ENCODE data around the gene GCGR.
A peak's percentile ranks its signal among the peaks of the same experiment; 100 is the strongest.

GCGR gene

GRCh38 chr17:81852237-81852636 lies 48.3 kb downstream of the GCGR start:
- no peak for DNase-seq

DNA sequence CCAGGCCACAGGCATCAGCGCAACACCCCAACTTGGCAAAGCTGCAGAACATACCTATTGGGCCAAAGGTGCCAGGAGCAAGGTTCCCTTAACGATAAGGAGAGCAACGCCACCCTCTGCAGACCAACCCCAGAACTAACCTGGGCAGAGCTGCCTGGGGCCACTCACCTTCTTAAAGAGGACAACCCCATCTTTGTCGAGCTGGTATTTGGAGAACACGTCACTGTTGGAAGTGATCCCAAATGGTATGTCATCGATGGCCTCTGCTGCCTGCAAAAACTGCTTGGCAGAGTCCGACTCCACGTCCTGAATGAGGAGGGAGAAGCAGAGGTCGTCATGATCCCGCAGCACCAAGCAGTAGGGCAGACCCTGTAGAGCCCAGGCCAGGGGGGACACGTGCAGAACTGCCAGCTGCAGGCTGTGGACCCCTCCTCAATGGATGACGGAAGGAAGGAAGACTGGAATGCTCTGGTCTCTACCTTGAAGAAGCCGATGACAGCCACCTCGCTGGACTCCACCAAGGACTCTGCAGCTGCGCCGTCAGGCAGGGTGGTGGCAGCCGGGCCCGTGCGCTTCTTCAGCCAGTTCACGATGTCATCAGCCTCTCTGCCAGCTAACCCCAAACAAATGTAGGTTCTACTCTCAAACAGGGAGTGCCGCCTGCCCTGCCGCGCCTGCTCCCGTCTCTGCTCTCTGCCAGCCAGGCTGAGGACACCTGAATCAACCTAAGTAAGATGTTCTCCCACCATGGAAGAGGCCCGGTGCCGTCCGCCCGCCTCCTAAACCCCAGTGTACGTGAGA lies 51.2 kb downstream of the GCGR start:
- DNase-seq = no peak

- DNase-seq = no peak
Observed at GRCh38 chr17:81858170-81858966, 54.4 kb downstream of the GCGR start.

DNA sequence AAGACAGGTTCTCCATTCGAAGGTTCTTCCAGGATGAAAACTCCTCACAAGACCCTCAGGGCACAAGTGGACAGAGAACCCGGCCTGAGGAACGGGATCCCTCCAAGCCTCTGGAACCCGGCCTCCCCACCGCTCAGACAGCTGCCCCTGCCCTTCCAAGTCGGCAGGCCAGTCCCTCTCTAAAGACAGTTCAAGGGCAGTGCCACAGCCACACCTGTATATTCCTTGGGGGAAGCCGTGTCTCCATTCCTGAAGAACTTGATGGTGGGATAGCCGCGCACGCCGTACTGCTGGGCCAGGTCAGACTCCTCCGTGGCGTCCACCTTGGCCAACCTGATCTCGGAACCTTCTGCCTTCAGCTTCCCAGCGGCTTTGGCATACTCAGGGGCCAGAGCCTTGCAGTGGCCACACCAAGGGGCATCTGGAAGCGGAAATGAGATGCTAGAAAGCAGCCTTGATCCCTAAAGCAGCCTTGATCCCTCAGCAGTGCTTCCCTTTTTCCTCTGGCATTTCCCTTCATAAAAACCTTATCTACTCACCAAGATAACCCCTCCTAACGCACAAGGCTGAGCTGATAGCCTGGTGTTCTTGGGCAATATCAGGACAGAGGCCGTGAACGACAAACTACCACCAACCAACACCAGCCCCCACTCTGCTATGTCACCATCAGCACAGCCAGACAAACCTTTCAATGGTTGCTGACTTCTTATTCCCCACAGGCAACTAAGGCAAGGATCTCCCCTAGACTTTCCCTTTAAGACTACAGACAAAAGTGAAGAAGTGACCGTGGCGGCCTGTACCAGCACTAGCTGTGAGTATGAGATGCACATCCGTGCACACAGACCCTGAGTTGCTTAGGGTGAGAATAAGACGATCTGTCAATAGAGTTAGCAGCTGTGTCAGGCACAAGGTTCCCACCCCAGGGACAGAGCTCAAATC lies 55.3 kb downstream of the GCGR start:
- no peak for DNase-seq

DNA sequence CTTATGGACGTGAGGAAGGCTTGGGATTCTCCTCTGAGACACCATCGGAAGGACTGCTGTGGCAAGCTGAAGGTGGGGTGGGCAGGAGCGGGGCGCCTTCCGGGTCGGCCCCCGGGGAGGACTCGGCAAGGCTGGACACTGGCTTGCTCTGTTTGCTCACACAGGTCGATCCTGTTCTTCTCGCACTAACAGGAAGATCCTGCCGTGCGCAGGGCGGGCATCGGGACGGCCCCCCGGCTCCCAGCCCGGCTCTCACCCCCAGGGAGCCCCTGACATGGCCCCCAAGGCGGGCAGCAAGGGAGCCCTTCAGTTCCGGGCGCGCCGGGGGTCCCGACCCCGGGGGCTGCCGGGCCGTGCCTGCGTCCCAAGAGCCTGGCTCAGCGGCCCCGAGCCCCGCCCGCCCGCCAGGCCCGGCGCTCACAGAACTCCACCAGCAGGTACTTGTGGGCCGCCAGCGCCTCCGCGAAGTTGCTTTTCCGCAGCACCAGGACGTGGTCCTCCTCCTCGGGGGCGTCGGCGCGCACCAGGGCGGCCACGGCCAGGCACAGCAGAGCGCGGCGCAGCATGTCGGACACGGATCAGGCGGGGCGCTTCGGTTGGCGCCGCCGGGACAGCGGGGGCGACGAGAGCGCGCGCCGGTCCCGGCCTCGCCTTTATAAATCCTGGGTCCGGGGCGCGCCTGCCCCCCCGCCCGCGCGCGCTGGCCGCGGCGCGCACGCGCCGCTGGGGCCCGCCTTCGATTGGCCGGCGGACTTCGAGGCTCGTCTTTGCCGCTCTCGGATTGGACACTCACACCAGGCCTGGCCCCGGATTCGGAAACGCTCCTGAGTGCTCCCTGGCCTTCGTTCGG lies 56.2 kb downstream of the GCGR start, which contains the start of gene P4HB:
TSS of gene P4HB (minus strand) at position 630 of the 850 bp plus-strand sequence. CDS start at position 566, 64 bp downstream.
- no peak for DNase-seq

DNA sequence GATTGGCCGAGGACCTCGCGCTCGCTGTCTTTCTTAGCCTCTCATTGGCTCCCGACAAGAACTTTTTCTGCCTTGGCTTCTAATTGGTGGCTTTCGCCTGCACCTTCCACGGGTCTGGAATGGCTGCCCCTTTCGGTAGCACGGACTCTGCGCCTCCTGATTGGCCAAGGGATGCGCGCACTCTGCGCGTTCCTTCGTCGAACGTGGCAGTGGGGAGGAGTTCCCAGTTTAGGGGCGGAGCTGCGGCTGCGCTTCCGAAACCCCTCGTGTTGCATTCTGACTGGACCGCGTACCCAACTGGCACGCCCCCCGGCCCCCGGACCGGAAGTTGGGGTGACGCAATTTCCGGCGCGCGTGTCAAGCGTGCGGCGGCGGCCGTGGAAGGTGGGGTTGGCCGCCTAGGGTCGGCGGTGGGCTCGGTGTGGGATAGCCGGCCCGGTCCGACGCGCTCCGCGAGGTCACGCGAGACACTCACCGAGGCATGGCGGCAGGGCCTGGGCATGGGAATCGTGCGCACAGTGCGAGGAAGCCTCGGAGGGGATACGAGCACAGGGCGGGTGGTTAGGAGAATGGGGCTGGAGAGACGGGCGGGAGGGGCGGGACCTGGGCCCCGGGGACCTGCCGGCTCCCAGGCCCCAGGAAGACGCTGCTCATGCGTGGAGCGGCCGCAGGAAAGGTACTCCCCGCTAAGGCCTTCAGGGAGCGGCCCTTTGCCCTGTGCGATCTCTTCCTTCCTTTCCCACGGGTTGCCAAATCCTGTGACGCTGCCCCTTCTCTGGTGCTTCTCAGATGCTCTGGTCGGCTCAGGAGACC lies 57.0 kb downstream of the GCGR start:
- DNase-seq = peak; percentile 100

DNA sequence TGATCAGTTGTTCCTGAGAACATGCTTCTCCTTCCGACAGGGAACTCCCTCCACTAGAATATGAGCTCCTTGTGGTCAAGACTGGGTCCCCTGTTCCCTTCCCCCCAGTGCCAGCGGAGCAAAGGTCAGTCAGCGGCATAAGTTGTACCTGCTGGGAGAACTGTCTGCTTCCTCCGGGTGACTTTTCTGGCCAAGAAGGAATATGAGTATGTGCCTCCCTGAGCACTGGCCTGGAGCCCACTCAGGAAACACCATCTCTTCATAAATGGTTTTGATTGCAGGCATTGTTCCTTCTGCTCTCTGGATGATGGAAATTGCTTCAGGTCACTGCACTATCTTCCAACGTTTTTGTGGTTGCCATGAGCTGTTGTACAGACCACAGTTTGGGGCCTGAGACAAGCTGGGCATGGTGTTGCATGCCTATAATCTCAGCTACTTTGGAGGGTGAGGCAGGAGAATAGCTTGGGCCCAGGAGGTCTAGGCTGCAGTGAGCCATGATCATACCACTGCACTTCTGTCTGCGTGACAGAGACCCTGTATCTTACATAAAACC lies 59.2 kb downstream of the GCGR start:
- DNase-seq = no peak

All from CD4-positive, alpha-beta T cell treated with Interleukin-17A for 1 hour (primary cell).